ENCODE results near the gene ARHGAP24.
"Not testable (repeated sequence)": the region's sequence is repeated elsewhere in the genome, so short reads cannot be mapped to it uniquely, and the experiment has no call there.

The ARHGAP24 gene

GRCh38 chr4:85488416-85488815, 13.5 kb downstream of the ARHGAP24 start:
- H3K9ac ChIP-seq (ENCODE audit: low read depth, low read length), result no peak overlapping the region
- no peak overlapping the region for H3K4me2 ChIP-seq (ENCODE audit: low read length)
- H3K27me3 ChIP-seq (ENCODE audit: control insufficient read depth, insufficient read depth, low read length), result no peaks in the 10 kb centered on the region
- H3K36me3 ChIP-seq (ENCODE audit: insufficient read depth, low read length), result no peaks in the 10 kb centered on the region
- H3K9me3 ChIP-seq (replicated peaks; ENCODE audit: low read length), result no peaks in the 10 kb centered on the region
- no peak overlapping the region for H3K4me3 ChIP-seq (ENCODE audit: low read length)
- peaks cover 12% of the 10 kb centered on the region for H3K4me1 ChIP-seq (ENCODE audit: control insufficient read depth, insufficient read depth, low read length)

- Histone ChIP-seq H3K27me3 (ENCODE audit: control insufficient read depth, insufficient read depth, low read length) (no peaks in the 10 kb centered on the region), H3K9ac (ENCODE audit: low read depth, low read length) (peak overlapping the region; percentile 40), H3K4me3 (ENCODE audit: low read length) (no peak overlapping the region), H3K36me3 (ENCODE audit: insufficient read depth, low read length) (no peaks in the 10 kb centered on the region), H3K4me2 (ENCODE audit: low read length) (no peak overlapping the region), H3K4me1 (ENCODE audit: control insufficient read depth, insufficient read depth, low read length) (peaks cover 12% of the 10 kb centered on the region), H3K9me3 (replicated peaks; ENCODE audit: low read length) (no peaks in the 10 kb centered on the region)
Measured at GRCh38 chr4:85489273-85489981, 14.5 kb downstream of the ARHGAP24 start.

DNA sequence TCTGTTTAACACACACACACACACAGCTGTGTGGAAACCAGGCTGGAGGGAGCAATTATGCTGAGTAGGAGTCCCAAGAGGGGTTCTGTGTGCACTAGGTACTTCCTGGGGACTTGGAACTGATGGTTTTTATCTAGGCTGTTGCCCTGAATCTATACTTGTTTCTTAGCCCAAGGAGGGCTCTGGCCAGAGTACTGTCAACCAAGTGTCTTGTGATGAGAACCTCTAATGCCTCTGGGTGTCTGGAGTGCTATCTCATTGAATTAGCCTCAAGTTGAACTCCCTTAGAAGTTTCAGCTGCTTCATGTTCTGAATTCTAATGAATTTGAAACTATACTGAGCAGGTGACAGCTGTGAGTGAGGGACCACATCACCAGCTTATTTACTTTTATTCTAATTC, 16.6 kb downstream of the ARHGAP24 start:
- Histone ChIP-seq H3K9ac (ENCODE audit: low read depth, low read length) (no peak overlapping the region), H3K4me3 (ENCODE audit: low read length) (no peak overlapping the region), H3K9me3 (replicated peaks; ENCODE audit: low read length) (no peaks in the 10 kb centered on the region), H3K4me1 (ENCODE audit: control insufficient read depth, insufficient read depth, low read length) (peaks cover 23% of the 10 kb centered on the region), H3K27me3 (ENCODE audit: control insufficient read depth, insufficient read depth, low read length) (no peaks in the 10 kb centered on the region), H3K4me2 (ENCODE audit: low read length) (no peak overlapping the region), H3K36me3 (ENCODE audit: insufficient read depth, low read length) (no peaks in the 10 kb centered on the region)

DNA sequence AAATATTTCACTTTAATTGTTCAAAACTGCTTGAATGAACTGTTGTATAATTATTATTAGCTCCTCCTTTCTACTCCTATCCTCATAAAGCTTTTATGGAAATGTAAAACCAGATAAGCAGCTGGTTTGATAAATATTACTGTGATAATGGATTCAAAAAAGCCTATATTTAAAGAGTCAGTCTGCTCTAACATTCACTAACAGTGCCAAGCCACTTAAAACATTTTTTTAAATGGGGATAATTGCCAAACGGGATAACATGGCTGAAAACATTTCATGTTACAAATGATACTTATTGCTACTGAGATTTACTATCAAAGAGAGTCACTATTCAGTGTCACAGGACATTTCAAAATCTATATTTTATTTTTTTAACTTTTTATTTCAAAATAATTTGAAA, 17.4 kb downstream of the ARHGAP24 start:
- no peak overlapping the region for H3K9ac ChIP-seq (ENCODE audit: low read depth, low read length)
- H3K4me1 ChIP-seq (ENCODE audit: control insufficient read depth, insufficient read depth, low read length), result peaks cover 31% of the 10 kb centered on the region

DNA sequence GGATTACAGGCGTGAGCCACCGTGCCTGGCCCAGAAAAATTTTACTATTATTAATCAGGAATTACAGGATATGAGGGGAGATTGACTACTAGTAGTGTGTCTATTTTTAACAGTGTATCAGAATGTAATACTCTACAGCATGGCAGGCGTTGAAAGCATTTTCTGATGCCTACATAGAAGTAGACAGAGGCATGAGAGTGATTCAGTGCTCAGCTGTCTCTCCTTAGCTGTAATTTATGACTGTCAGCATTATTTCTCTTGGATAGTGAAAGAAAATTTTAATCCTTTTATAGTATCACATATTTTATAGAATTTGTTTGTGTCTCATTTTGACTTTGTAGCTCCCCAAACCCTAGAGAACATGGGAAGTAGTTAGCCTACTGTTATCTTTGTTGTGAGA, 20.7 kb downstream of the ARHGAP24 start:
- Histone ChIP-seq H3K4me1 (ENCODE audit: control insufficient read depth, insufficient read depth, low read length) (peaks cover 48% of the 10 kb centered on the region), H3K9ac (ENCODE audit: low read depth, low read length) (peak overlapping the region; percentile 68), H3K4me2 (ENCODE audit: low read length) (peak overlapping the region; percentile 73), H3K9me3 (replicated peaks; ENCODE audit: low read length) (no peaks in the 10 kb centered on the region), H3K27me3 (ENCODE audit: control insufficient read depth, insufficient read depth, low read length) (no peaks in the 10 kb centered on the region), H3K4me3 (ENCODE audit: low read length) (peak overlapping the region; percentile 49), H3K36me3 (ENCODE audit: insufficient read depth, low read length) (no peaks in the 10 kb centered on the region)

More for the DNA sequence above, 17.4 kb downstream of the ARHGAP24 start:
- Histone ChIP-seq H3K4me3 (ENCODE audit: low read length) (no peak overlapping the region), H3K27me3 (ENCODE audit: control insufficient read depth, insufficient read depth, low read length) (no peaks in the 10 kb centered on the region), H3K36me3 (ENCODE audit: insufficient read depth, low read length) (no peaks in the 10 kb centered on the region), H3K4me2 (ENCODE audit: low read length) (no peak overlapping the region), H3K9me3 (replicated peaks; ENCODE audit: low read length) (no peaks in the 10 kb centered on the region)

- H3K9me3 ChIP-seq (replicated peaks; ENCODE audit: low read length), result no peaks in the 10 kb centered on the region
- peak overlapping the region; percentile 68 for H3K9ac ChIP-seq (ENCODE audit: low read depth, low read length)
- peak overlapping the region; percentile 73 for H3K4me2 ChIP-seq (ENCODE audit: low read length)
- H3K27me3 ChIP-seq (ENCODE audit: control insufficient read depth, insufficient read depth, low read length), result no peaks in the 10 kb centered on the region
- H3K4me1 ChIP-seq (ENCODE audit: control insufficient read depth, insufficient read depth, low read length), result peaks cover 52% of the 10 kb centered on the region
- H3K36me3 ChIP-seq (ENCODE audit: insufficient read depth, low read length), result no peaks in the 10 kb centered on the region
- H3K4me3 ChIP-seq (ENCODE audit: low read length), result peak overlapping the region; percentile 49
Measured at GRCh38 chr4:85496126-85496849, 21.3 kb downstream of the ARHGAP24 start.

- Histone ChIP-seq H3K4me2 (ENCODE audit: low read length) (peak overlapping the region; percentile 73), H3K9ac (ENCODE audit: low read depth, low read length) (peak overlapping the region; percentile 68), H3K9me3 (replicated peaks; ENCODE audit: low read length) (no peaks in the 10 kb centered on the region), H3K27me3 (ENCODE audit: control insufficient read depth, insufficient read depth, low read length) (no peaks in the 10 kb centered on the region), H3K4me1 (ENCODE audit: control insufficient read depth, insufficient read depth, low read length) (peaks cover 52% of the 10 kb centered on the region), H3K36me3 (ENCODE audit: insufficient read depth, low read length) (no peaks in the 10 kb centered on the region), H3K4me3 (ENCODE audit: low read length) (peak overlapping the region; percentile 49)
Measured at GRCh38 chr4:85496933-85497332, 22.0 kb downstream of the ARHGAP24 start.

GRCh38 chr4:85498068-85498733, 23.3 kb downstream of the ARHGAP24 start:
- Histone ChIP-seq H3K4me1 (ENCODE audit: control insufficient read depth, insufficient read depth, low read length) (peaks cover 52% of the 10 kb centered on the region), H3K36me3 (ENCODE audit: insufficient read depth, low read length) (no peaks in the 10 kb centered on the region), H3K27me3 (ENCODE audit: control insufficient read depth, insufficient read depth, low read length) (no peaks in the 10 kb centered on the region), H3K4me3 (ENCODE audit: low read length) (no peak overlapping the region), H3K4me2 (ENCODE audit: low read length) (peak overlapping the region; percentile 73), H3K9me3 (replicated peaks; ENCODE audit: low read length) (no peaks in the 10 kb centered on the region), H3K9ac (ENCODE audit: low read depth, low read length) (peak overlapping the region; percentile 51)

DNA sequence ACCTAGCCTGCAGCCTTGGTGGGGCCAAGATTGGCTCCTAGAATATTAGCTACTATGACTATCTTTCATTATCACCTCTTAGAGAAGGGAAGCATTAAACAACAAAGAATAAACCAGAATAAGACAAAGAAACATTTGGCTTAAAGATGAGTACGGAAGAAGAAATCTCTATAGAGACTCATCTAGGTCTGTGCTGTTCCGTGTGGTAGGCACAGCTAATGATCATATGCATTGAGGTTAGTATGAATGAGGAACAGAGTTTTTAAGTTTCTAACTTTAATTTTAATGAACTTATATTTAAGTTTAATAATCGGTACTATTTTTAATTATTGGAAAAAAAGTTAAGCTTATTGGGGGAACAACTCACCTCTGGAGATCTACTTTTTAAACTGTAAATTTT, 24.6 kb downstream of the ARHGAP24 start:
- H3K4me1 ChIP-seq (ENCODE audit: control insufficient read depth, insufficient read depth, low read length), result peaks cover 52% of the 10 kb centered on the region
- H3K9me3 ChIP-seq (replicated peaks; ENCODE audit: low read length), result no peaks in the 10 kb centered on the region
- H3K36me3 ChIP-seq (ENCODE audit: insufficient read depth, low read length), result no peaks in the 10 kb centered on the region
- H3K27me3 ChIP-seq (ENCODE audit: control insufficient read depth, insufficient read depth, low read length), result no peaks in the 10 kb centered on the region
- H3K4me2 ChIP-seq (ENCODE audit: low read length), result no peak overlapping the region
- H3K9ac ChIP-seq (ENCODE audit: low read depth, low read length), result no peak overlapping the region
- no peak overlapping the region for H3K4me3 ChIP-seq (ENCODE audit: low read length)

GRCh38 chr4:85500110-85500867, 25.3 kb downstream of the ARHGAP24 start:
- Histone ChIP-seq H3K9me3 (replicated peaks; ENCODE audit: low read length) (no peaks in the 10 kb centered on the region), H3K4me1 (ENCODE audit: control insufficient read depth, insufficient read depth, low read length) (peaks cover 52% of the 10 kb centered on the region), H3K27me3 (ENCODE audit: control insufficient read depth, insufficient read depth, low read length) (no peaks in the 10 kb centered on the region), H3K4me3 (ENCODE audit: low read length) (no peak overlapping the region), H3K9ac (ENCODE audit: low read depth, low read length) (no peak overlapping the region), H3K4me2 (ENCODE audit: low read length) (no peak overlapping the region), H3K36me3 (ENCODE audit: insufficient read depth, low read length) (no peaks in the 10 kb centered on the region)

DNA sequence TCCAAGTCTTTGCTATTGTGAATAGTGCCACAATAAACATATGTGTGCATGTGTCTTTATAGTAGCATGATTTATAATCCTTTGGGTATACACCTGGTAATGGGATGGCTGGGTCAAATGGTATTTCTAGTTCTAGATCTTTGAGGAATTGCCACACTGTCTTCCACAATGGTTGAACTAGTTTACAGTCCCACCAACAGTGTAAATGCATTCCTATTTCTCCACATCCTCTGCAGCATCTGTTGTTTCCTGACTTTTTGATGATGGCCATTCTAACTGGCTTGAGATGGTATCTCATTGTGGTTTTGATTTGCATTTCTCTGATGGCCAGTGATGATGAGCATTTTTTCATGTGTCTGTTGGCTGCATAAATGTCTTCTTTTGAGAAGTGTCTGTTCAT, 26.2 kb downstream of the ARHGAP24 start:
- not testable (repeated sequence) for H3K27me3 ChIP-seq (ENCODE audit: control insufficient read depth, insufficient read depth, low read length); H3K4me2 ChIP-seq (ENCODE audit: low read length); H3K4me3 ChIP-seq (ENCODE audit: low read length); H3K9me3 ChIP-seq (replicated peaks; ENCODE audit: low read length); H3K36me3 ChIP-seq (ENCODE audit: insufficient read depth, low read length); H3K9ac ChIP-seq (ENCODE audit: low read depth, low read length)
- H3K4me1 ChIP-seq (ENCODE audit: control insufficient read depth, insufficient read depth, low read length), result peaks cover 45% of the 10 kb centered on the region

Measured in skeletal muscle satellite cell (primary cell).